ENCODE measurements around the gene TMBIM1.

GRCh38 chr2:218291318-218292047 is 820 bp downstream of the TMBIM1 start:
- no peak for TF ChIP-seq CTCF (IDR thresholded peaks at IDR 0.05)
- no peak for TF ChIP-seq POLR2A (IDR thresholded peaks at IDR 0.05)

Measured in right lobe of liver (tissue), 4 donors.